ENCODE measurements around the gene WDR20. TPM values are rescaled to one million over a fixed set of nuclear protein-coding genes. Genes with fewer than 3 reads are reported as not detected.

WDR20 gene
- polyA plus RNA-seq, 1 of the 3 experiments (the other 2 are of a cell fraction), result 12.4 TPM

DNA sequence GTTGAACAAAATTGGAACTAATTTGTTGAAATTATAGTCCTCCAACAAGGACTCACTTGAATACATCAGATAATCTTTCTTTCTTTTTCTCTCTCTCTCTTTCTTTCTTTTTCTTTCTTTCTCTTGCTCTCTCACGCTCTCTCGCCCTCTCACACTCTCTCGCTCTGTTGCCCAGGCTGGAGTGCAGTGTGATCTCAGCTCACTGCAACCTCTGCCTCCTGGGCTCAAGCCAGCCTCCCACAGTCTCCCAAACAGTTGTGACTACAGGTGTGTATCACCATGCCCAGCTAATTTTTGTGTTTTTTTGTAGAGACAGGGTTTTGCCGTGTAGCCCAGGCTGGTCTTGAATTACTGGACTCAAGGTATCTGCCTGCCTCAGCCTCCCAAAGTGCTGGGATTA lies 22.8 kb downstream of the WDR20 start:
- 97% methylated on average over 4 of the region's 4 CpGs for WGBS (ENCODE audit: low lambda C conversion rate)
- H2AFZ ChIP-seq (ENCODE audit: low read depth), result no peak overlapping the region
- no peaks in the 10 kb centered on the region for H3K9me2 ChIP-seq
- no peak for DNase-seq
- ChIA-PET CTCF (interaction anchor here (1.3 kb wide), 1 partner anchor 152 kb away, joined by 4 read pairs; no protein-coding TSS in a partner anchor), POLR2A (interaction anchor here (0.5 kb wide), 1 partner anchor 8 kb away, joined by 4 read pairs; no protein-coding TSS in a partner anchor)
- no peak overlapping the region for H3K9ac ChIP-seq
- no peak overlapping the region for H3K4me2 ChIP-seq
- H3K36me3 ChIP-seq (replicated peaks in 1 of 2; ENCODE audit: control insufficient read depth in 1 of 2, insufficient read depth in 2 of 2, low read length in 1 of 2), result no peaks in the 10 kb centered on the region
- H3K27ac ChIP-seq (ENCODE audit: low read depth in 2 of 2, low read length in 1 of 2), result no peak overlapping the region
- peaks cover 0 to 8% of the 10 kb centered on the region in 2 experiments; a peak in 2 of 4 replicates for H3K4me1 ChIP-seq (ENCODE audit: control insufficient read depth in 1 of 2, insufficient read depth in 2 of 2, low read depth in 1 of 2, low read length in 1 of 2)
- no peak overlapping the region for H3K4me3 ChIP-seq (ENCODE audit: low read depth in 2 of 2, low read length in 1 of 2)
- H3K27me3 ChIP-seq (ENCODE audit: insufficient read depth), result no peaks in the 10 kb centered on the region
- peaks cover 52% of the 10 kb centered on the region for H4K20me1 ChIP-seq (ENCODE audit: insufficient read depth)
- H3F3A ChIP-seq (replicated peaks; ENCODE audit: insufficient read depth), result no peaks in the 10 kb centered on the region
- TF ChIP-seq, protein P1, sequence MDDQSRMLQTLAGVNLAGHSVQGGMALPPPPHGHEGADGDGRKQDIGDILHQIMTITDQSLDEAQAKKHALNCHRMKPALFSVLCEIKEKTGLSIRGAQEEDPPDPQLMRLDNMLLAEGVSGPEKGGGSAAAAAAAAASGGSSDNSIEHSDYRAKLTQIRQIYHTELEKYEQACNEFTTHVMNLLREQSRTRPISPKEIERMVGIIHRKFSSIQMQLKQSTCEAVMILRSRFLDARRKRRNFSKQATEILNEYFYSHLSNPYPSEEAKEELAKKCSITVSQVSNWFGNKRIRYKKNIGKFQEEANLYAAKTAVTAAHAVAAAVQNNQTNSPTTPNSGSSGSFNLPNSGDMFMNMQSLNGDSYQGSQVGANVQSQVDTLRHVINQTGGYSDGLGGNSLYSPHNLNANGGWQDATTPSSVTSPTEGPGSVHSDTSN (IDR thresholded peaks at IDR 0.05), result no peak
- no peak for TF ChIP-seq NFIC (IDR thresholded peaks at IDR 0.05; ENCODE audit: borderline replicate concordance)
- no peaks in the 10 kb centered on the region for H3K9me3 ChIP-seq
- peaks cover 89% of the 10 kb centered on the region for H3K79me2 ChIP-seq (ENCODE audit: insufficient read depth)

DNA sequence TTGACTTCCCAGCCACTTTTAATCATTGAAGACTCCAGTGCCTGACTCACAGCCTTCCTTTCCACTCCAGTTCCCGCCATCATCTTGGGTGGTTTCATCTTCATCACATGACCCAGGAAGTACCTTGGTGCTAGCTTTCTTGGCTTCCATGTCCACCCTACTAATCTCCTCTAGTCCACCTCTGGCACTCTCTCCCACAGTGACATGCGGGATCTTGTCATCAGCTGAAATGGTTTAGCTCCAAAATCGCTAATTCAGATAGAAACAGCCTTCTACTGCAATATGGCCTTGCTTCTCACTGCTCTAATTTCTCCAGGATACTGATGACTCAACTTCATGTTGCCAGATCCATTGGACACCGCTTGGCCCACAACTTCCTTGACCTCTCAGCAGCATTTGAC lies 24.5 kb downstream of the WDR20 start:
- CTCF ChIA-PET, result no interaction called here
- no peaks in the 10 kb centered on the region for H3K9me2 ChIP-seq
- WGBS (ENCODE audit: low lambda C conversion rate), result 92% methylated on average over 4 of the region's 4 CpGs
- no peak overlapping the region for H3K9ac ChIP-seq
- 0 out of 2 replicates have a peak, but pooled peaks have one; percentile 16 for TF ChIP-seq USF1 (IDR thresholded peaks at IDR 0.05; ENCODE audit: borderline replicate concordance, low read depth)
- peak; percentile 98 for TF ChIP-seq RFX5 (IDR thresholded peaks at IDR 0.05; ENCODE audit: low read length)
- no peak for TF ChIP-seq SMC3 (IDR thresholded peaks at IDR 0.05; ENCODE audit: low read depth, low read length)
- H4K20me1 ChIP-seq (ENCODE audit: insufficient read depth), result peaks cover 43% of the 10 kb centered on the region
- no peak overlapping the region for H3K4me2 ChIP-seq
- H3K36me3 ChIP-seq (replicated peaks in 1 of 2; ENCODE audit: control insufficient read depth in 1 of 2, insufficient read depth in 2 of 2, low read length in 1 of 2), result no peaks in the 10 kb centered on the region
- no peaks in the 10 kb centered on the region for H3F3A ChIP-seq (replicated peaks; ENCODE audit: insufficient read depth)
- no peaks in the 10 kb centered on the region for H3K27me3 ChIP-seq (ENCODE audit: insufficient read depth)
- H3K79me2 ChIP-seq (ENCODE audit: insufficient read depth), result peaks cover 88% of the 10 kb centered on the region
- no peak for DNase-seq
- H3K9me3 ChIP-seq, result no peaks in the 10 kb centered on the region
- peaks cover 0 to 11% of the 10 kb centered on the region in 2 experiments; a peak in 2 of 4 replicates for H3K4me1 ChIP-seq (ENCODE audit: control insufficient read depth in 1 of 2, insufficient read depth in 2 of 2, low read depth in 1 of 2, low read length in 1 of 2)
- H3K27ac ChIP-seq (ENCODE audit: low read depth in 2 of 2, low read length in 1 of 2), result no peak overlapping the region
- POLR2A ChIA-PET, result no interaction called here
- no peak overlapping the region for H2AFZ ChIP-seq (ENCODE audit: low read depth)
- no peak overlapping the region for H3K4me3 ChIP-seq (ENCODE audit: low read depth in 2 of 2, low read length in 1 of 2)

DNA sequence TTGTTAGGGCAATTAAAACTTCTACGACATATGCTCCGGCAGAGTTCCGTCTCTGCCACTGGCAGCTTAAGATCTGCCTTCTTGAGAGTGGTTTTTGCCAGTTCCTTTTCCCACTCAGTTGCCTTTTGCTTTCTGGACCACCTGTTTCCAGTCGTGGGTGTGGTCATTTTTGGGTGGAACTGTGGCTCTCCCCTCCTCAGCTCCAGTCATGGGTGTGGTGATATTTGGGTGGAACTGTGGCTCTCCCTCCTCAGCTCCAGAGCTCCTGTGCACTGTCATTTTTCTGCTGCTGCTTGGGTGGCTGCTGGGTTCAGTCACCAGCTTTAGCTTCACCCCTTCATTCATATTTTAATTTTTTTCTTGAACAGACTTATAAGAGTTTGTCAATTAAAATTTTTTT lies 25.3 kb downstream of the WDR20 start:
- H3K4me2 ChIP-seq, result no peak overlapping the region
- no peak for TF ChIP-seq JUND (IDR thresholded peaks at IDR 0.05)
- no peaks in the 10 kb centered on the region for H3K36me3 ChIP-seq (replicated peaks in 1 of 2; ENCODE audit: control insufficient read depth in 1 of 2, insufficient read depth in 2 of 2, low read length in 1 of 2)
- no peaks in the 10 kb centered on the region for H3K27me3 ChIP-seq (ENCODE audit: insufficient read depth)
- CTCF ChIA-PET, result no interaction called here
- 92% methylated on average over 4 of the region's 4 CpGs for WGBS (ENCODE audit: low lambda C conversion rate)
- no peaks in the 10 kb centered on the region for H3K9me3 ChIP-seq
- no peak overlapping the region for H2AFZ ChIP-seq (ENCODE audit: low read depth)
- POLR2A ChIA-PET, result no interaction called here
- H3K4me3 ChIP-seq (ENCODE audit: low read depth in 2 of 2, low read length in 1 of 2), result no peak overlapping the region
- H4K20me1 ChIP-seq (ENCODE audit: insufficient read depth), result peaks cover 42% of the 10 kb centered on the region
- DNase-seq, result no peak
- no peaks in the 10 kb centered on the region for H3K9me2 ChIP-seq
- H3K4me1 ChIP-seq (ENCODE audit: control insufficient read depth in 1 of 2, insufficient read depth in 2 of 2, low read depth in 1 of 2, low read length in 1 of 2), result peaks cover 0 to 11% of the 10 kb centered on the region in 2 experiments; a peak in 2 of 4 replicates
- no peak overlapping the region for H3K27ac ChIP-seq (ENCODE audit: low read depth in 2 of 2, low read length in 1 of 2)
- H3F3A ChIP-seq (replicated peaks; ENCODE audit: insufficient read depth), result no peaks in the 10 kb centered on the region
- H3K9ac ChIP-seq, result no peak overlapping the region
- H3K79me2 ChIP-seq (ENCODE audit: insufficient read depth), result peaks cover 91% of the 10 kb centered on the region
